Measurements from ENCODE around the gene TRIM40.

- TF ChIP-seq SIN3A (IDR thresholded peaks at IDR 0.05; ENCODE audit: borderline replicate concordance, insufficient read depth, low read length), result no peak
- TF ChIP-seq POLR2AphosphoS5 (IDR thresholded peaks at IDR 0.05; ENCODE audit: low read depth, low read length), result no peak
- TF ChIP-seq TAF1 (IDR thresholded peaks at IDR 0.05; ENCODE audit: borderline replicate concordance, insufficient read depth, low read length), result no peak
These were observed 37.8 kb upstream of the TRIM40 start for GRCh38 chr6:30097902-30098768.

All from PFSK-1 (cell line).